Neuronal stem cell (in vitro differentiated cells): Measurements from ENCODE around the gene EHD1.

Experiments
- DNase-seq: peaks from one replicate; pipeline ENCODE4 v3.0.0-alpha.2; 2013; ENCODE audit warnings: low spot score
- H2AFZ ChIP-seq: one replicate; pipeline ENCODE4 v1.6.1; 2013; ENCODE audit warnings: mild to moderate bottlenecking, low read length, inconsistent platforms
- H2AK5ac ChIP-seq: 2 replicates; pipeline ENCODE4 v1.6.1; 2013; ENCODE audit warnings: low read depth, mild to moderate bottlenecking, inconsistent platforms, low read length, moderate library complexity, mixed read lengths
- H2BK120ac ChIP-seq: 2 replicates; pipeline ENCODE4 v1.6.1; 2013; ENCODE audit warnings: low read depth, mild to moderate bottlenecking, inconsistent platforms, low read length, moderate library complexity, mixed read lengths
- H2BK12ac ChIP-seq: one replicate; pipeline ENCODE4 v1.6.1; 2013; ENCODE audit warnings: low read length, inconsistent platforms
- H2BK15ac ChIP-seq: 2 replicates; pipeline ENCODE4 v1.6.1; 2013; ENCODE audit warnings: mild to moderate bottlenecking, low read length, inconsistent platforms, mixed read lengths
- H2BK5ac ChIP-seq: one replicate; pipeline ENCODE4 v1.6.1; 2013; ENCODE audit warnings: inconsistent platforms, mild to moderate bottlenecking, low read length, moderate library complexity
- H3K14ac ChIP-seq: one replicate; pipeline ENCODE4 v1.6.1; 2013; ENCODE audit warnings: low read length, inconsistent platforms
- H3K18ac ChIP-seq: 2 replicates; pipeline ENCODE4 v1.6.1; 2013; ENCODE audit warnings: low read length, inconsistent platforms
- H3K23ac ChIP-seq: 2 replicates; pipeline ENCODE4 v1.6.1; 2013; ENCODE audit warnings: low read depth, mild to moderate bottlenecking, mixed read lengths, low read length, inconsistent platforms; ENCODE audit not compliant: poor library complexity
- H3K27ac ChIP-seq: replicated peaks from 3 replicates; pipeline ENCODE4 v1.5.1; 2013; ENCODE audit warnings: low read length, inconsistent platforms
- H3K27me3 ChIP-seq, 3 experiments: 2 replicates each; pipeline ENCODE4 v1.6.1; 2013; ENCODE audit warnings: low read length in 3 of 3, mild to moderate bottlenecking in 2 of 3, inconsistent platforms in 1 of 3, low read depth in 1 of 3, mixed read lengths in 1 of 3, moderate library complexity in 1 of 3; ENCODE audit not compliant: control insufficient read depth in 3 of 3, insufficient read depth in 3 of 3
- H3K36me3 ChIP-seq, 2 donors: replicated peaks in 1 of 2; 2 replicates each; pipeline ENCODE4 v1.6.1; 2013; ENCODE audit warnings: low read length in 2 of 2; ENCODE audit not compliant: control insufficient read depth in 2 of 2, insufficient read depth in 2 of 2
- H3K4ac ChIP-seq: 2 replicates; pipeline ENCODE4 v1.6.1; 2013; ENCODE audit warnings: inconsistent platforms, mild to moderate bottlenecking, low read length, moderate library complexity
- H3K4me1 ChIP-seq, 2 donors: 1 replicate in 1 of 2; 2 replicates in 1 of 2; pipeline ENCODE4 v1.6.1; 2013; ENCODE audit warnings: low read length in 2 of 2, low read depth in 1 of 2; ENCODE audit not compliant: control insufficient read depth in 2 of 2, insufficient read depth in 1 of 2
- H3K4me2 ChIP-seq: one replicate; pipeline ENCODE4 v1.6.1; 2013; ENCODE audit warnings: mild to moderate bottlenecking, low read length, inconsistent platforms; ENCODE audit not compliant: insufficient read depth, poor library complexity, severe bottlenecking
- H3K4me3 ChIP-seq, 2 donors: 2 replicates each; pipeline ENCODE4 v1.5.1; 2013; ENCODE audit warnings: low read length in 2 of 2, mild to moderate bottlenecking in 2 of 2, inconsistent platforms in 1 of 2, moderate library complexity in 1 of 2
- H3K79me1 ChIP-seq: one replicate; pipeline ENCODE4 v1.6.1; 2013; ENCODE audit warnings: low read depth, mild to moderate bottlenecking, inconsistent platforms, low read length, moderate library complexity
- H3K9ac ChIP-seq: one replicate; pipeline ENCODE4 v1.6.1; 2013; ENCODE audit warnings: mild to moderate bottlenecking, low read depth, low read length, inconsistent platforms; ENCODE audit not compliant: poor library complexity
- H3K9me3 ChIP-seq, 2 donors: replicated peaks in 1 of 2; 2 replicates each; pipeline versions ENCODE3 to v1.6.1; 2013; ENCODE audit warnings: low read length in 2 of 2, mild to moderate bottlenecking in 2 of 2, inconsistent platforms in 1 of 2, low read depth in 1 of 2, mixed read lengths in 1 of 2, moderate library complexity in 1 of 2; ENCODE audit not compliant: control insufficient read depth in 2 of 2, insufficient read depth in 1 of 2
- H4K8ac ChIP-seq: one replicate; pipeline ENCODE4 v1.6.1; 2013; ENCODE audit warnings: low read depth, mild to moderate bottlenecking, inconsistent platforms, low read length, moderate library complexity
- H4K91ac ChIP-seq: one replicate; pipeline ENCODE4 v1.6.1; 2013; ENCODE audit warnings: low read length, low read depth, mild to moderate bottlenecking, inconsistent platforms; ENCODE audit not compliant: poor library complexity
- WGBS, 2 donors: extraction: QIAGEN DNeasy Blood & Tissue Kit; methylation state at CpG; one replicate each; pipeline ENCODE4 v1.1.7; 2013; ENCODE audit warnings: missing lambda C conversion rate in 2 of 2, mixed read lengths in 1 of 2; ENCODE audit not compliant: insufficient read length in 2 of 2, insufficient replicate concordance in 1 of 2; ENCODE audit errors: extremely low coverage in 2 of 2; 5-methylcytosine and 5-hydroxymethylcytosine counted together

EHD1 gene

GRCh38 chr11:64910451-64911093, 32.2 kb upstream of the EHD1 start:
- H2BK15ac ChIP-seq: no peak overlapping the region
- no peak overlapping the region for H3K18ac ChIP-seq
- no peaks in the 10 kb centered on the region for H3K9me3 ChIP-seq
- no peak overlapping the region for H4K91ac ChIP-seq
- no peaks in the 10 kb centered on the region for H3K27me3 ChIP-seq
- H2BK120ac ChIP-seq: no peak overlapping the region
- H2BK5ac ChIP-seq: no peak overlapping the region
- no peak overlapping the region for H3K27ac ChIP-seq
- H2AFZ ChIP-seq: no peak overlapping the region
- no peak overlapping the region for H2AK5ac ChIP-seq
- peaks cover 2% of the 10 kb centered on the region for H3K79me1 ChIP-seq
- no peak overlapping the region for H3K4ac ChIP-seq
- H3K4me1 ChIP-seq: no peaks in the 10 kb centered on the region
- WGBS, 2 donors: no CpG with 5 or more reads among the region's 27 CpGs
- peak overlapping the region; percentile 77 for H3K9ac ChIP-seq
- no peak overlapping the region for H3K4me2 ChIP-seq
- H3K14ac ChIP-seq: no peak overlapping the region
- no peak overlapping the region for H3K4me3 ChIP-seq
- DNase-seq: no peak
- no peak overlapping the region for H3K23ac ChIP-seq
- no peak overlapping the region for H2BK12ac ChIP-seq
- H3K36me3 ChIP-seq: peaks cover 42 to 68% of the 10 kb centered on the region in 2 donors
- H4K8ac ChIP-seq: peak overlapping the region; percentile 9

- Histone ChIP-seq H3K9ac (peak overlapping the region; percentile 44), H2BK120ac (peak overlapping the region; percentile 54), H3K9me3 (no peaks in the 10 kb centered on the region), H4K91ac (no peak overlapping the region), H2BK15ac (no peak overlapping the region), H3K4me2 (no peak overlapping the region), H3K23ac (no peak overlapping the region), H3K36me3 (peaks cover 45 to 74% of the 10 kb centered on the region in 2 donors), H3K4me1 (no peaks in the 10 kb centered on the region), H3K27me3 (no peaks in the 10 kb centered on the region), H2BK12ac (no peak overlapping the region), H2AFZ (no peak overlapping the region), H3K4me3 (no peak overlapping the region), H3K27ac (no peak overlapping the region), H3K14ac (no peak overlapping the region), H3K18ac (no peak overlapping the region), H4K8ac (no peak overlapping the region), H2BK5ac (no peak overlapping the region), H2AK5ac (no peak overlapping the region), H3K79me1 (peaks cover 4% of the 10 kb centered on the region), H3K4ac (no peak overlapping the region)
- no peak for DNase-seq
- no CpG with 5 or more reads among the region's 39 CpGs for whole genome bisulfite sequencing, 2 donors
Measured at GRCh38 chr11:64909653-64910343, 31.4 kb upstream of the EHD1 start.

DNA sequence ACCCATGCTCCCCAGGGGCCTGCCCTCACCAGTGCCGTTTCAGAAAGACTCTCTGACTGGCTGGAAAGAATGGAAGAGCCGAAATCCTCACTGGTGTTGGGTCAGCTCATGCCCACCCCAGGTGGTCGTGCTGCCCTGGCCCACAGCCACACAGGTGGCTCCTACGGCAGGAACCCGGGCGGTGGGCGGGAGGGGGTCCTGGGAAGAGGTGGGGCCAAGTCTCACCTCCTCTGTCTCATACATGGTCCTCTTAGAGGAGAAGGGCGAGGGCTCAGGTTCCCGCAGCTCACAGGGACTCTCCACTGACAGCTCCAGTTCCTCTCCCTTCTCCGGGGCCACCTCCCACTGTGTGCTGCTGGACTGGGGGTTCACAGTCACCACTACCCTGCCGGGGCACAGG, 30.3 kb upstream of the EHD1 start:
- H3K4me3 ChIP-seq: no peak overlapping the region
- H4K91ac ChIP-seq: no peak overlapping the region
- no peak overlapping the region for H2BK120ac ChIP-seq
- H3K4ac ChIP-seq: no peak overlapping the region
- H2BK15ac ChIP-seq: no peak overlapping the region
- H3K79me1 ChIP-seq: peaks cover 4% of the 10 kb centered on the region
- WGBS, 2 donors: no CpG with 5 or more reads among the region's 11 CpGs
- no peak overlapping the region for H2BK12ac ChIP-seq
- no peak overlapping the region for H3K4me2 ChIP-seq
- H3K27ac ChIP-seq: no peak overlapping the region
- H4K8ac ChIP-seq: no peak overlapping the region
- no peak overlapping the region for H2AFZ ChIP-seq
- no peaks in the 10 kb centered on the region for H3K9me3 ChIP-seq
- no peak overlapping the region for H2AK5ac ChIP-seq
- peaks cover 43 to 73% of the 10 kb centered on the region in 2 donors for H3K36me3 ChIP-seq
- H3K27me3 ChIP-seq: no peaks in the 10 kb centered on the region
- no peaks in the 10 kb centered on the region for H3K4me1 ChIP-seq
- peak overlapping the region; percentile 24 for H2BK5ac ChIP-seq
- H3K14ac ChIP-seq: no peak overlapping the region
- no peak overlapping the region for H3K9ac ChIP-seq
- H3K23ac ChIP-seq: no peak overlapping the region
- H3K18ac ChIP-seq: no peak overlapping the region
- no peak for DNase-seq

DNA sequence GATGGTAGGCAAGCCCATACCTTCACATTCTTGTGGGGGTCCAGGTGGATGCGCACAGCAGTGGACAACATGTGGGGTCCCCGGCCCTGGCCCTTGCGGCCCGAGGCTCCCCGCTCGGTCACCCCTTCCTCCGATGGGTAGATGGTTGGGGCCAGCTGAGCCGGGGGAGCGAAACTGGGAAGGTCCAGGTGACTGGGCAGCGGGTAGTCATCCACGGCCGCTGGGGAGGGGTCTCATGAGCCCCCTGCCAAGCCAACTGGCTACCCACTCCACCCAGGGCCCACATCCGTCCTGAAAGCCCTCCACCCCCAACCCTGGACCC, 27.9 kb upstream of the EHD1 start:
- no peak overlapping the region for H3K27ac ChIP-seq
- no peak overlapping the region for H3K9ac ChIP-seq
- H3K14ac ChIP-seq: no peak overlapping the region
- H3K36me3 ChIP-seq: peaks cover 45 to 75% of the 10 kb centered on the region in 2 donors
- no peak overlapping the region for H2BK15ac ChIP-seq
- no peak overlapping the region for H3K4me3 ChIP-seq
- no peak overlapping the region for H3K4me2 ChIP-seq
- H3K27me3 ChIP-seq: no peaks in the 10 kb centered on the region
- peaks cover 4% of the 10 kb centered on the region for H3K79me1 ChIP-seq
- DNase-seq: no peak
- H4K8ac ChIP-seq: no peak overlapping the region
- H2BK12ac ChIP-seq: no peak overlapping the region
- no peak overlapping the region for H2AK5ac ChIP-seq
- H3K4ac ChIP-seq: no peak overlapping the region
- no peak overlapping the region for H2AFZ ChIP-seq
- no peaks in the 10 kb centered on the region for H3K4me1 ChIP-seq
- H3K9me3 ChIP-seq: no peaks in the 10 kb centered on the region
- no peak overlapping the region for H4K91ac ChIP-seq
- no peak overlapping the region for H2BK120ac ChIP-seq
- no peak overlapping the region for H2BK5ac ChIP-seq
- no peak overlapping the region for H3K18ac ChIP-seq
- H3K23ac ChIP-seq: no peak overlapping the region
- no CpG with 5 or more reads among the region's 13 CpGs for WGBS, 2 donors
